IMR-90 (cell line): ENCODE measurements around the gene FSTL1. TPM values are rescaled to one million over a fixed set of nuclear protein-coding genes. Genes with fewer than 3 reads are reported as not detected.

Experiments
- ATAC-seq: fragments of 200-7000 bp; cut with Tn5 transposase; 2 replicates; pipeline ENCODE4 v1.9.1; 2020; ENCODE audit warnings: low read depth, mild to moderate bottlenecking, moderate library complexity
- BruUV-seq: library from RNA; stranded (reverse); fragments of 400-500 nt; replicated peaks from 2 replicates; lab custom pipeline; 2021; lab: Mats Ljungman, UMichigan
- CTCF ChIA-PET: fragments of 300-600 bp; formaldehyde crosslinking; extraction: SDS; loops from one replicate; lab custom pipeline; 2021; ENCODE audit warnings: antibody characterized with exemption; lab: Yijun Ruan, JAX
- POLR2A ChIA-PET: fragments of 300-600 bp; sonication (Branson Sonifier 250); formaldehyde crosslinking; loops from one replicate; lab custom pipeline; 2022; ENCODE audit warnings: antibody characterized with exemption; ENCODE audit not compliant: unreplicated experiment; lab: Charles Lee
- DNase-seq: peaks from one replicate; pipeline ENCODE4 v3.0.0; 2013
- H2AFZ ChIP-seq: replicated peaks from 2 replicates; pipeline ENCODE3; 2013; ENCODE audit warnings: low read length, mild to moderate bottlenecking; ENCODE audit not compliant: poor library complexity
- H2AK5ac ChIP-seq: 2 replicates; pipeline ENCODE4 v1.6.1; 2013; ENCODE audit warnings: low read depth, low read length, inconsistent platforms
- H2AK9ac ChIP-seq: replicated peaks from 2 replicates; pipeline ENCODE3; 2013; ENCODE audit warnings: mild to moderate bottlenecking, low read depth, low read length, moderate library complexity; ENCODE audit not compliant: poor library complexity
- H2BK120ac ChIP-seq: 2 replicates; pipeline ENCODE4 v1.6.1; 2013; ENCODE audit warnings: low read depth, low read length, inconsistent platforms
- H2BK15ac ChIP-seq: 3 replicates; pipeline ENCODE4 v1.6.1; 2013; ENCODE audit warnings: low read depth, low read length, inconsistent platforms
- H2BK20ac ChIP-seq: 2 replicates; pipeline ENCODE4 v1.6.1; 2013; ENCODE audit warnings: low read depth, mild to moderate bottlenecking, inconsistent platforms, low read length, moderate library complexity
- H2BK5ac ChIP-seq: 2 replicates; pipeline ENCODE4 v1.6.1; 2013; ENCODE audit warnings: mild to moderate bottlenecking, low read depth, low read length, inconsistent platforms; ENCODE audit not compliant: poor library complexity, severe bottlenecking
- H3K14ac ChIP-seq: replicated peaks from 2 replicates; pipeline ENCODE4 v1.6.1; 2013; ENCODE audit warnings: low read depth, low read length, inconsistent platforms
- H3K18ac ChIP-seq: 2 replicates; pipeline ENCODE4 v1.6.1; 2013; ENCODE audit warnings: low read depth, low read length, control low read depth
- H3K23ac ChIP-seq: 2 replicates; pipeline ENCODE4 v1.6.1; 2013; ENCODE audit warnings: low read depth, low read length, inconsistent platforms
- H3K27ac ChIP-seq: 2 replicates; pipeline ENCODE4 v1.5.1; 2013; ENCODE audit warnings: mild to moderate bottlenecking, control low read depth, low read length; ENCODE audit not compliant: insufficient read depth
- H3K27me3 ChIP-seq: 2 replicates; pipeline ENCODE4 v1.6.1; 2013; ENCODE audit warnings: low read length; ENCODE audit not compliant: control insufficient read depth, insufficient read depth
- H3K36me3 ChIP-seq: 2 replicates; pipeline ENCODE4 v1.6.1; 2013; ENCODE audit warnings: low read length, mixed read lengths; ENCODE audit not compliant: control insufficient read depth, insufficient read depth
- H3K4ac ChIP-seq: 2 replicates; pipeline ENCODE4 v1.6.1; 2013; ENCODE audit warnings: low read depth, low read length, inconsistent platforms
- H3K4me1 ChIP-seq: 2 replicates; pipeline ENCODE4 v1.6.1; 2013; ENCODE audit warnings: low read length, mixed read lengths; ENCODE audit not compliant: control insufficient read depth, insufficient read depth
- H3K4me2 ChIP-seq: 2 replicates; pipeline ENCODE4 v1.6.1; 2013; ENCODE audit warnings: low read depth, mild to moderate bottlenecking, control low read depth, low read length, moderate library complexity
- H3K4me3 ChIP-seq: 2 replicates; pipeline ENCODE4 v1.5.1; 2013; ENCODE audit warnings: low read depth, mild to moderate bottlenecking, control low read depth, low read length, moderate library complexity; ENCODE audit not compliant: insufficient read depth
- H3K56ac ChIP-seq: 2 replicates; pipeline ENCODE4 v1.6.1; 2013; ENCODE audit warnings: low read length, inconsistent platforms; ENCODE audit not compliant: insufficient read depth; ENCODE audit errors: extremely low read depth
- H3K79me1 ChIP-seq, 2 experiments: 2 replicates each; pipeline ENCODE4 v1.6.1; 2013; ENCODE audit warnings: low read length in 2 of 2, inconsistent platforms in 1 of 2, low read depth in 1 of 2
- H3K9ac ChIP-seq: 2 replicates; pipeline ENCODE4 v1.6.1; 2013; ENCODE audit warnings: low read depth, low read length, control low read depth
- H3K9me1 ChIP-seq: 2 replicates; pipeline ENCODE4 v1.6.1; 2013; ENCODE audit warnings: low read length, inconsistent platforms; ENCODE audit not compliant: insufficient read depth
- H3K9me3 ChIP-seq: 2 replicates; pipeline ENCODE4 v1.6.1; 2013; ENCODE audit warnings: low read length; ENCODE audit not compliant: control insufficient read depth, insufficient read depth
- H4K20me1 ChIP-seq: 2 replicates; pipeline ENCODE4 v1.6.1; 2013; ENCODE audit warnings: low read length, inconsistent platforms; ENCODE audit not compliant: insufficient read depth
- H4K5ac ChIP-seq: 2 replicates; pipeline ENCODE4 v1.6.1; 2013; ENCODE audit warnings: mild to moderate bottlenecking, low read depth, low read length, control low read depth
- H4K8ac ChIP-seq, 2 experiments: 2 replicates each; pipeline ENCODE4 v1.6.1; 2013; ENCODE audit warnings: low read depth in 2 of 2, low read length in 2 of 2, control low read depth in 1 of 2, inconsistent platforms in 1 of 2
- H4K91ac ChIP-seq: 2 replicates; pipeline ENCODE4 v1.6.1; 2013; ENCODE audit warnings: low read depth, low read length, inconsistent platforms; ENCODE audit not compliant: insufficient read depth
- MAFK ChIP-seq: IDR thresholded peaks from 2 replicates; pipeline ENCODE4 v1.6.1; 2012; ENCODE audit warnings: low read depth, low read length, improper control_type of control experiment
- MAZ ChIP-seq: IDR thresholded peaks from 2 replicates; pipeline ENCODE4 v1.6.1; 2012; ENCODE audit warnings: low read depth, mild to moderate bottlenecking, low read length, improper control_type of control experiment, moderate library complexity, borderline replicate concordance
- POLR2A ChIP-seq: IDR thresholded peaks from 2 replicates; pipeline ENCODE4 v1.6.1; 2012; ENCODE audit warnings: mild to moderate bottlenecking, low read depth, low read length
- RAD21 ChIP-seq: IDR thresholded peaks from 2 replicates; pipeline ENCODE4 v1.6.1; 2012; ENCODE audit warnings: low read length, improper control_type of control experiment
- WGBS, 2 experiments: methylation state at CpG; one replicate each; pipeline versions ENCODE4 v1.1.5 to v1.1.7; 2013; ENCODE audit warnings: missing lambda C conversion rate in 2 of 2; ENCODE audit not compliant: insufficient read length in 1 of 2; ENCODE audit errors: extremely low coverage in 2 of 2; 5-methylcytosine and 5-hydroxymethylcytosine counted together
- dilution Hi-C: fragments of 300-500 bp; cut with HindIII; formaldehyde crosslinking; loops from one replicate; pipeline ENCODE4 v1.14.3; 2018; ENCODE audit warnings: low sequenced_read_pairs; ENCODE audit not compliant: unreplicated experiment
- in situ Hi-C: fragments of 300-500 bp; cut with MboI; formaldehyde crosslinking; loops from 3 replicates; pipeline ENCODE4 v1.14.3; 2019; ENCODE audit warnings: low sequenced_read_pairs, inconsistent platforms, mixed read lengths
- intact Hi-C: fragments of 100-400 bp; cut with micrococcal nuclease; formaldehyde crosslinking; loops from 2 replicates; pipeline ENCODE4 v1.10.0; 2022
- polyA plus RNA-seq, 3 experiments: library from polyadenylated mRNA; depleted of rRNA; stranded (reverse); fragments of >200 nt; gene quantifications; 2 replicates each; pipeline ENCODE4 v1.2.3, GENCODE V29; 2012; ENCODE audit warnings: low replicate concordance in 1 of 3
- total RNA-seq: library from RNA; depleted of rRNA; stranded (reverse); fragments of >200 nt; gene quantifications from 2 replicates; pipeline ENCODE4 v1.2.3, GENCODE V29; 2012

FSTL1 gene
- total and polyA plus RNA-seq, 2 of the 4 experiments (the other 2 are of a cell fraction), result 864 to 1,642 TPM

DNA sequence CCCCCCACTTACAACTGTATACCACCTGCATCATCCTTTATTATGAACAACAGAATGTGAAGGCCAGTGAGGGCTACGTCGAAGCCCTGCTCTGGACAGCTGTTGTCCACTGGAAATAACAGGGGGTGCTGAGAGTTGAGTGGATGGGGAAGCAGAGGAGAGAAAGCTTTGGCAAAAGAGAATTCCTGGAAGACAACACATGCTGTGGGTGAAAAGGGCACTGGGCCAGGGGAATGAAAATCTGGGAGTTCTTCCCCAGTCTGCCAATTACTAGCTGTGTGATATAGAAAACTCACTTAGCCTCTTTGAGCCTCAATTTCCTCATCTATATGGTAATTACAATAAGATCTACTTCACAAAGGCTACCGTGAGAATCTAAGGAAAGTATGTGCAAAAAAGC, 40.7 kb downstream of the FSTL1 start:
- ATAC-seq, result no peak
- peaks cover 23% of the 10 kb centered on the region for H3K9me1 ChIP-seq
- TF ChIP-seq POLR2A (no peak), RAD21 (no peak), MAFK (no peak), MAZ (no peak)
- BruUV-seq, result no TSS peak
- no peak overlapping the region for H4K8ac ChIP-seq
- peaks cover 40 to 66% of the 10 kb centered on the region in 2 experiments for H3K79me1 ChIP-seq
- no peak overlapping the region for H2AK5ac ChIP-seq
- H3K36me3 ChIP-seq, result peaks cover 71% of the 10 kb centered on the region
- DNase-seq, result no peak
- no peaks in the 10 kb centered on the region for H3K27me3 ChIP-seq
- no peak overlapping the region for H2AFZ ChIP-seq
- no CpG with 5 or more reads among the region's 3 CpGs for WGBS, 2 experiments
- no peak overlapping the region for H2BK20ac ChIP-seq
- peak overlapping the region; percentile 35; the same call in 1 of the 2 replicates for H3K27ac ChIP-seq
- POLR2A ChIA-PET, result no interaction called here
- H3K9ac ChIP-seq, result no peak overlapping the region
- no peak overlapping the region for H2AK9ac ChIP-seq
- no peak overlapping the region for H4K5ac ChIP-seq
- no peaks in the 10 kb centered on the region for H3K9me3 ChIP-seq
- H2BK120ac ChIP-seq, result no peak overlapping the region
- H3K18ac ChIP-seq, result no peak overlapping the region
- H3K14ac ChIP-seq, result no peak overlapping the region
- intact Hi-C loops, result no loop called here
- H2BK15ac ChIP-seq, result no peak overlapping the region
- no peak overlapping the region for H4K91ac ChIP-seq
- in situ Hi-C loops, result no loop called here
- H3K4me1 ChIP-seq, result peaks cover 5% of the 10 kb centered on the region
- no peak overlapping the region for H3K4ac ChIP-seq
- peaks cover 21% of the 10 kb centered on the region; the same call in 1 of the 2 replicates for H4K20me1 ChIP-seq
- H3K4me3 ChIP-seq, result no peak overlapping the region
- dilution Hi-C loops, result no loop called here
- H2BK5ac ChIP-seq, result peak overlapping the region; percentile 16
- no peak overlapping the region for H3K23ac ChIP-seq
- CTCF ChIA-PET, result interaction anchor here (1.1 to 1.2 kb wide), 2 partner anchors 11 to 149 kb away, joined by 3 to 4 read pairs; no protein-coding TSS in a partner anchor
- no peak overlapping the region for H3K56ac ChIP-seq
- no peak overlapping the region for H3K4me2 ChIP-seq
